ENCODE results near the gene NUMB.

DNA sequence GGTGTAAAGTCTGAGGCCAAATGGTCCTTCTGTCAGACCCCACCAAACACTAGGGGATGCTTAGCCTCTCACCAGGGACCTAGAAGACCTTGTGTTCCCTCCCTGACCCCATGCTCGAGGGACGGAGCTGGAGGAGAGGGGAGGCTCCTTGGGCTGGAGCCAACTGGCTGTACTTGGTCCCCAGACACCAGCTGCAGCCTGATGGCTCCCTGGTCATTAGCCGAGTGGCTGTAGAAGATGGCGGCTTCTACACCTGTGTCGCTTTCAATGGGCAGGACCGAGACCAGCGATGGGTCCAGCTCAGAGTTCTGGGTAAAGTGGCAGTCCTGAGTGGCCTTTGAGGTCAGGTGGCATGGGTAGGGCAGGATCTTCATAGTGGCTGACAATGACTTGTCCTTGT is 192.0 kb downstream of the NUMB start:
- TF ChIP-seq POLR2A (IDR thresholded peaks at IDR 0.05), result no peak
- TF ChIP-seq, protein P1, sequence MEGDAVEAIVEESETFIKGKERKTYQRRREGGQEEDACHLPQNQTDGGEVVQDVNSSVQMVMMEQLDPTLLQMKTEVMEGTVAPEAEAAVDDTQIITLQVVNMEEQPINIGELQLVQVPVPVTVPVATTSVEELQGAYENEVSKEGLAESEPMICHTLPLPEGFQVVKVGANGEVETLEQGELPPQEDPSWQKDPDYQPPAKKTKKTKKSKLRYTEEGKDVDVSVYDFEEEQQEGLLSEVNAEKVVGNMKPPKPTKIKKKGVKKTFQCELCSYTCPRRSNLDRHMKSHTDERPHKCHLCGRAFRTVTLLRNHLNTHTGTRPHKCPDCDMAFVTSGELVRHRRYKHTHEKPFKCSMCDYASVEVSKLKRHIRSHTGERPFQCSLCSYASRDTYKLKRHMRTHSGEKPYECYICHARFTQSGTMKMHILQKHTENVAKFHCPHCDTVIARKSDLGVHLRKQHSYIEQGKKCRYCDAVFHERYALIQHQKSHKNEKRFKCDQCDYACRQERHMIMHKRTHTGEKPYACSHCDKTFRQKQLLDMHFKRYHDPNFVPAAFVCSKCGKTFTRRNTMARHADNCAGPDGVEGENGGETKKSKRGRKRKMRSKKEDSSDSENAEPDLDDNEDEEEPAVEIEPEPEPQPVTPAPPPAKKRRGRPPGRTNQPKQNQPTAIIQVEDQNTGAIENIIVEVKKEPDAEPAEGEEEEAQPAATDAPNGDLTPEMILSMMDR (IDR thresholded peaks at IDR 0.05), result no peak
